Measurements from ENCODE around the gene OBSCN.

Gene OBSCN

DNA sequence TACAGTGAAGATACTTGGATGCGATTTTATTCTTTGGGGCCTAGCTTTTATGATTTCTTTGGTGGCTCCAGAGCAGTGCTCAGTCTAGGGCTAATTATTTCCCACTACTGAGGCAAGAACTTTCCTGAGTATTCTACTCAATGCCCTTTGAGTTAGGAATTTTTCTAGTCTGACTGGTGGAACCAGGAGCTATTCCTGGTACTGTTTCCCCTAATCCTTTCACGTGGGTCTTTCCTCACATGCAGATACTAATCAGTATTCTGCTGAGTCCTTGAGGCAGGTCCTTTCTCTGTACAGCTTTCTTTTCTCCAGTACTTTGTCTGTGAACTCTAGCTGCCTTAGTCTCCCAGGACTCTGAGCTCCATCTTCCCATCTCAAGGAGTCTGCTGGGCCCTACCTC lies 122.0 kb downstream of the OBSCN start:
- no peak for DNase-seq

GRCh38 chr1:228332797-228333738 lies 125.2 kb downstream of the OBSCN start:
- no peak for DNase-seq

- DNase-seq: no peak
Measured at GRCh38 chr1:228333739-228334115, 125.9 kb downstream of the OBSCN start.

DNA sequence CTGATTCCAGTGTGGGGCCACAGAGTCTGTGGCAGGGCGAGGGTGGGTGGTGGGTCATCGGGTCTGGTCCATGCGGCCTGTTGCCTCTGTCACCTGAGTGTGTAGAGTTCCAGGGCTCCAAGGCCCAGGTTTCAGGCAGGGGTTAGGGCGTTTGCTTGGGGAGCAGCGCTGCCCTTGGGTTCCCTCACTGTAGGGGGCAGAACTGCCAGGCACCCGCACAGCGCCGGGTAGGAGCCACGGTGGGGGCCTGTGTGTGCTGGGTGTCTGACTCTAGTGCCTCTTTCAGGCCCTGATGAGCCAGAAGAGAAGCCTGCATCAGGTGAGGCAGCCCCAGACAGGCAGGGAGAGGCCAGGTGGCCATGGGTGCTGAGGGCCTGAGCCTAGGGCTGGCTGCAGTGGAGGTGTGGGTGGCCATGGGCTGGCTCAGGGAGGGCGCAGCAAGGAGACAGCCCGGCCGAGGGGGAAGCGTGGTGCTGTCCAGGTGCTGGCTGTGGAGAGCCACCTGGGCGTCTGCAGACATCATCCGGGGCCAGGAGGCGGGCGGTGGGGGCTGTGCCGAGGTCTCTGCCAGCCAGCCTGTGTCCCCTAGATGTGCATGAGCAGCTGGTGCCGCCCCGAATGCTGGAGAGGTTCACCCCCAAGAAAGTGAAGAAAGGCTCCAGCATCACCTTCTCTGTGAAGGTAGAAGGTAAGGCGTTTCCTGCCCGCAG lies 126.5 kb downstream of the OBSCN start:
- no peak for DNase-seq

DNA sequence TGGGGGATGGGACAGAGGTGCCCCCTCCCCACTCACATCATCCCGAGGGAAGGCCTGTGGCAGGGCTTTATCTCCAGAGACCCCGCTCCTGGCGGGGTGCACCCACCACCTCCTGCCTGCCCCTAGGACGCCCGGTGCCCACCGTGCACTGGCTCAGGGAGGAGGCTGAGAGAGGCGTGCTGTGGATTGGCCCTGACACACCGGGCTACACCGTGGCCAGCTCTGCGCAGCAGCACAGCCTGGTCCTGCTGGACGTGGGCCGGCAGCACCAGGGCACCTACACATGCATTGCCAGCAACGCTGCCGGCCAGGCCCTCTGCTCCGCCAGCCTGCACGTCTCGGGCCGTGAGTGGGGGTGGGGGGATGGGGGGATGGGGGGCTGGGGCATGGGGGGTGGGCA lies 127.1 kb downstream of the OBSCN start:
- no peak for DNase-seq

GRCh38 chr1:228335406-228336307 lies 127.8 kb downstream of the OBSCN start:
- no peak for DNase-seq

- no peak for DNase-seq
Measured at GRCh38 chr1:228336308-228337030, 128.6 kb downstream of the OBSCN start.

DNA sequence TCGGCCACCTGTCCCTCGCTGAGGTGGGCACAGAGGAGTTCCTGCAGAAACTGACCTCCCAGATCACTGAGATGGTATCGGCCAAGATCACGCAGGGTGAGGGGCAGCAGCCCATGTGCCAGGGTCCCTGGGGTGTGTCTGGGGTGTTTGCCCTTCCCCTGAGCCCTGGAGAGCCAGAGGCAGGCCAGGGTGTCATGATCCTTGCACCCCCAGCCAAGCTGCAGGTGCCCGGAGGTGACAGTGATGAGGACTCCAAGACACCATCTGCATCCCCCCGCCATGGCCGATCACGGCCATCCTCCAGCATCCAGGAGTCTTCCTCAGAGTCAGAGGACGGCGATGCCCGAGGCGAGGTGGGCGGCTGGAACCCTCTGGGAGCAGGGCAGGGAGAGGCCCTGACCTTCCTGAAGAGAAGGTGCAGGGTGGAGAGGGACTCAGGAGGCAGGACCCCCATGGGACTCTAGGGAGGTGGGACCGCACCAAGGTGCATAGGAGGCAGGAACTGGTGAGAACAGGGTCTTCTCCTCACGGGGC lies 129.3 kb downstream of the OBSCN start:
- DNase-seq: no peak

DNA sequence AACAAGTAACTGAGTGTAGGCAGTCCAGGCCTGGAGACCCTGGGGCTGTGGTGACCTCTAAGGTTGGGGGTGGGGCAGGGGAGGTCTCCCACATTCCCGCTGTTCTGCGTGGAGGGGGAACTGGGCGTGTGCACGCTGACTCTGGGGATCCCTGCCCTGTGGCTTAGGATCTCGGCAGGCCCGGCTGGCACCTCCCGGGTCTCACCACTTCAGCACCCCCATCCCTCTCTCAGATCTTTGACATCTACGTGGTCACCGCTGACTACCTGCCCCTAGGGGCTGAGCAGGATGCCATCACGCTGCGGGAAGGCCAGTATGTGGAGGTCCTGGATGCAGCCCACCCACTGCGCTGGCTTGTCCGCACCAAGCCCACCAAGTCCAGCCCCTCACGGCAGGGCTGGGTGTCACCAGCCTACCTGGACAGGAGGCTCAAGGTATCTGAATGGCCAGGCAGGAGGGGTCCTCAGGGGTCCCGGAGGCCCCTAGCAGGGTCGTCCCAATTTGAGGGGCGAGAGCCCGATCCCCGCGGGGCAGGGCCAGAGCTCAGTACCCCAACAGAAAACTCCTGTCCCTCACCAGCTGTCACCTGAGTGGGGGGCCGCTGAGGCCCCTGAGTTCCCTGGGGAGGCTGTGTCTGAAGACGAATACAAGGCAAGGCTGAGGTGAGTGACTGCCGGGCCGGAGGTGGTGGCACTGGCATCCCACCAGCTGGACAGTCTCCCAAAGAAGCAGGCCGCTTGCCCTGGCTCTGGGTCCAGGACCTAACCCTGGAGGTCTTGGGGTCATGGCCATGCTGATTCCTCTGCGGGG lies 130.1 kb downstream of the OBSCN start:
- DNase-seq: no peak

DNA sequence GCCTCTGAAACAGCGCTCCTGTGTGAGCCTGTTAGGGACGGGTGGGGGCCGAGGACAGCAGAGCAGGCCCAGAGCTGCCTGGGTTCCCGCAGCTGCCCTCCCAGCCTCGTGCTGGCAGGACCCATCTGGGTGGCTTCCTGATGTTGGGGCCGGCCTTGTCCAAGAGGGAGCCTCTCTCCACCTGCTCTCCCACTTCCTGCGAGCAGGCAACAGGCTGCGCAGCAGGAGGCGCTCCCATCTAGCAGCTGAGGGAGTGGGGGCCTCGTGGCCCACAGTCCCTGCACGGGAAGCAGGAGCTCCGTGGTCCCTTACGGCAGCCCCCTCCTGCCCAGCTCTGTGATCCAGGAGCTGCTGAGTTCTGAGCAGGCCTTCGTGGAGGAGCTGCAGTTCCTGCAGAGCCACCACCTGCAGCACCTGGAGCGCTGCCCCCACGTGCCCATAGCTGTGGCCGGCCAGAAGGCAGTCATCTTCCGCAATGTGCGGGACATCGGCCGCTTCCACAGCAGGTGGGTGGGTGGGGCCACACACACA lies 130.7 kb downstream of the OBSCN start:
- DNase-seq: no peak

DNA sequence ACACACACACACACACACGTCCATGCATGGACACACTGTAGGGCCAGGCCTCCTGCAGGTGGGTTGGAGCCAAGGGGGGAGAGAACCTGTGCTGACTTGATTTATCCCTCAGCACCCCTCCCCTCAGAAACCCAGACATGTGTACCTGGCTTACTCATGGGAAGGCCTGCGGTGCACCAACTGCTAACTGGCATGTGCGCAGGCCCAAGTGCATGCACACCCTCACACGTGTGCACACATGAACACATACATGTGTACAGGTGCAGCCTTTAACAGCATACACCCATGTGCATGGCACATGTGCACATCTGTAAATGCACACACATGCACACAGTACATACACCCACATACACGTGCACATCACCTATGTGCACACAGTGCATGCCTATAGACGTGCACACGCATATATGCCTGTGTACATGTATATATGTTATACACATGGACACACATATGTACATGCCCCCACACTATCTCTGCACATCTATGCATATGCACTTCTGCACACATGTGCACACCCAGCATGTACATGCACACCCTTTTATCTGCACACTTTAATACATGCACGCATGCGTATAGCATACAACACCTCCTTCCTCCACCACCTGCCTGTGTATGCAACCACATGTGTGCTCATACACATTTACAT lies 131.3 kb downstream of the OBSCN start:
- no peak for DNase-seq

DNA sequence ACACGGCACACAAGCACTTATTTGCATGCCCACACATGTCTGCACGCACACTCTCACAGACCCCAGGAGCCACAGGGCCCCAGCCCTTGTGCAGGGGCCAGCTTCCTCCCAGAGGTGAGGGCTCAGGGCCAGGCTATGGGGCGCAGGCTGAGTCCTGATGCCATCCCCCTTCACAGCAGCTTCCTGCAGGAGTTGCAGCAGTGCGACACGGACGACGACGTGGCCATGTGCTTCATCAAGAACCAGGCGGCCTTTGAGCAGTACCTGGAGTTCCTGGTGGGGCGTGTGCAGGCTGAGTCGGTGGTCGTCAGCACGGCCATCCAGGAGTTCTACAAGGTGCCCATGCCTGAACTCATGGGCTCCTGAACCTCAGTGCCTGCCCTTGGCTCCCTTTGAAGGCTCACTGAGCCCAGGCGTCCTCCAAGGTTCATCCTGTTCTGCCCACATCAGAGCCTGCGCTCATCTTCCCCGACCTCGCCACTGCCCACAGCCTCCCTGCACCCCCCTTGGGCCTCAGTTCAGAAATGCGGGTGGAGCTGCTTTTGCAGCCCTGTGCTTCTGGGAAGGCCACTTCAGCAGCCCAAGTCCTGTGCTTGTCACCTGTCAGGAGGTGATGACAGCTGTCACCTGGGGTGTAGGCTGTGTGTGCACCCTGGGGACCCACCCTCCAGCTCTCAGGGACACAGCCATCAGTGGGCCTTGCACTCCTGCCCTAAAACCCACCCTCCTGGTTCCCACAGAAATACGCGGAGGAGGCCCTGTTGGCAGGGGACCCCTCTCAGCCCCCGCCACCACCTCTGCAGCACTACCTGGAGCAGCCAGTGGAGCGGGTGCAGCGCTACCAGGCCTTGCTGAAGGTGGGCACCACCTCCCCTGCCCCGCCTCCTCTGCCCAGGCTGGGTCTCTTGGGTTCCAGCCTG lies 132.2 kb downstream of the OBSCN start:
- no peak for DNase-seq

DNA sequence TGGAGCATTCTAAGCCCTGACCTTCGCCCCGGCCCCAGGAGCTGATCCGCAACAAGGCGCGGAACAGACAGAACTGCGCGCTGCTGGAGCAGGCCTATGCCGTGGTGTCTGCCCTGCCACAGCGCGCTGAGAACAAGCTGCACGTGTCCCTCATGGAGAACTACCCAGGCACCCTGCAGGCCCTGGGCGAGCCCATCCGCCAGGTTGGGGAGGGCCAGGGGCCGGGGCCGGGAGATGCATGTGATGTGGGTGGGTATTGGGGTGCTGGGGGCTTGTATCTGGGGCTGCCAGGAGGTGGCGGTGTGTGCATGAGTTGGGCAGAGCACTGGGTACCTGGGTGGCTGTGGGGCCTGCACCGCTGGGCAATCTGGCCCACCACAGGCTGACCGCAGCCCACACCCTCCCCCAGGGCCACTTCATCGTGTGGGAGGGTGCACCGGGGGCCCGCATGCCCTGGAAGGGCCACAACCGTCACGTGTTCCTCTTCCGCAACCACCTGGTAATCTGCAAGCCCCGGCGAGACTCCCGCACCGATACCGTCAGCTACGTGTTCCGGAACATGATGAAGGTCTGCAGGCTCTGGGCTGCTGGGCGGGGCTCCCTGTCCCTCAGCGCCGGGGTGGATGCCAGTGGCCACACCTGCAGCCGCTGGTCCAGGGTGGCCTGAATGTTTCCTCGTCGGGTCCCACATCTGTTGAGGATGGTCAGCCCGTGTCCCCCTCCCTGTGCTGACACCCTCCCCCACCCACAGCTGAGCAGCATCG lies 133.0 kb downstream of the OBSCN start:
- no peak for DNase-seq

GRCh38 chr1:228341450-228341813 lies 133.6 kb downstream of the OBSCN start:
- no peak for DNase-seq

DNA sequence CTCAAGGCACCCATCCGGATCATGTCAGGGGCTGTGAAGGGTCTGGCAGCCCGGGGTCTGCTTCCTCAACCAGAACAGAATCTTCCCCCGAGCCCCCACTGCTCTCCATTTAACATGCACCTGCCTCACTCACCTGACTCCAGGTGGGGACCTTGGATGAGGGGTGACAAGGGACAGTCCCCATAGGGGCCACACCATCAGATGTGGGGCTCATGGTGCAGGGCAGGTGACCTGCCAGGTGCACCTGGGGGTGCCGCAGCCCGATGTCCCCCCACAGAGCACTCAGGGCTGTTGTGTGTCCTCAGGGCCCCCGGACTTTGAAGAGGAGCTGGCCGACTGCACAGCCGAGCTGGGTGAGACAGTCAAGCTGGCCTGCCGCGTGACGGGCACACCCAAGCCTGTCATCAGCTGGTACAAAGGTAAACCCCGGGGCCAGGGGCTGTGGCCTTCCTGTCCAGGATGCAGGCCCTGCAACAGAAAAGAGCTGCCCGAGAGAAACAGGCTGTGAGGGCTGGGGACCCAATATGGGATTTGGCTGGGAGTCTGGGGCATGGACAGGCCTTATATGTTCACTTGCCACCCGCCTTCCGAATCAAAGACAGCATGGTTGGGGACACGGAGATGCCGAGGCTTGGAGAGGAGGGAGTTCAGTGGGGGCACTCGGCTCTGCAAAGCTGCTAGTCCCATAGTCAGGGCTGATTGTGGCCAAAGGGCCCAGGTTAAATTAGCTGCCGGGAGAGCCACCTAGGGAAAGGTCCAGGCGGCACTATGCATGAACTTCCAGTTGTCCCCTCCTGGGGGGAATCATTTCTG lies 134.2 kb downstream of the OBSCN start:
- no peak for DNase-seq

DNA sequence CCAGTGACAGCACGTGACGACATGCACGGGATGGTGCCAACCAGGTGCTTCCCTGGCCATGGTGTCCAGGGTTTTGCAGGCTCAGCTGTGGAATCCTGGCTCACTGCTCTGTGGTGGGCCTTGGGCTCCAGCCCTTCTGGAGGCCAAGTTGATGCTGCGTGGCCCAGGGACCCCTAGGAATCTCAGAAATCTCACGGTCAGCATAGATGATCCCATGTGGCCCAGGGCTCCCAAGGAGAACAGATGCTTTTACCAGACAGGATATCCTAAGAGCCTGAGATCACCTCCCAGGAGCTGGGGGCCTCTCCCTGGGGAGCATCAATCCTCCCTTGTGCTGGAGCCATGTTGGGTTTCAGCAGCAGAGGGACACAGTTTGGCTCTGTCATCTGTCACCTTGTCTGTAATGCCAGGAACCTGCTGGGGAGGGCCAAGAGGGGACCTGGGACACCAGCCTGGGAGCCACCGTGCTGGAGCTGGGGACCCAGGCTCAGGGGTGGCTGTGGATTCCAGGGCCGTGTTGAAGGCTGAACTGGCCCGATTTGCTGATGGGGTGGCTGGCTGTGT lies 134.9 kb downstream of the OBSCN start:
- DNase-seq: no peak

DNA sequence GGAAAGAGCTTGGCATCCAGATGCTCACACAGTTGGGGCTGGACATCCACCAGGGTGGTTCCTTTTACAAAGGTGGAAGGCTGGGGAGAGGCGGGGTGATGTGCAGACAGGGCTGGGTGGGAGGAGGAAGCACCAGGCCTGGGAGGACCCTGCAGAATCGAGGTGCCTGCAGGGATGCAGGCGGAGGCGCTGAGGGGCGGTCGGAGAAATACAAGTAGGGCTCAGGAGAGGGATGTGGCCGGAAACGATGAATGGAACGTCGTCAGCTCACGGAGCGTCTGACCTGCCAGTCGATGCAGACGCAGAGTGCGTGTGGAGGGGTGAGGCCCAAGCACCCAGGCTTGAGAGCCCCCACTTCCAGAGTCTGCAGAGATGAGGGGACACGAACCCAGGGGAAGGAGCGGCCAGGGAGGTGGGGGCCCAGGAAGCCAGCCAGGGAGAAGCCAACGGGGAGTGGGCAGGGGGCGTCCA lies 135.4 kb downstream of the OBSCN start:
- no peak for DNase-seq

Data from cortex of kidney (tissue), 1 donor.